Measurements from ENCODE around the gene ZNF57. TPM values are rescaled to one million over a fixed set of nuclear protein-coding genes. Genes with fewer than 3 reads are reported as not detected.
"Not testable (repeated sequence)": the region's sequence is repeated elsewhere in the genome, so short reads cannot be mapped to it uniquely, and the experiment has no call there.

ZNF57 gene
- total RNA-seq, 1 donor from 2014 or later: 3.2 TPM

DNA sequence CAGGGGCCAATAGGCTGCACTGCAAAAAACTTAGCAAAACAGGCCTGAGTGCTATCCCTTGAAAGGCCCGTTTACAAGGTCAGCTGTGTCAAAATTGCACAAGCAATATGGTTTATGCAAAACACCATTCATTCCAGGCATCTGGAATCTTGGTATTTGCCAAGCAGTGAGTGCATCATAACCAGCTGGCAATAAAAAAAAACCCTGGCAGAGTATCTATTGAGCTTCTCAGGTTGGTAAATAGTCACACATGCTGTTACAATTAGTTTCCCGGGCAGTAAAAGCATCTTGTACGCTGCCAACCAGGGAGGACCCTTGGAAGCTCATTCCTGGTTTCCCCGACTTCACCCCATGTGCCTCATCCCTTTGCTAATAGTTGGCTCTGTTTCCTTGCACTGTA is 22.8 kb downstream of the ZNF57 start:
- intact Hi-C loops (cut with micrococcal nuclease): no loop called here

DNA sequence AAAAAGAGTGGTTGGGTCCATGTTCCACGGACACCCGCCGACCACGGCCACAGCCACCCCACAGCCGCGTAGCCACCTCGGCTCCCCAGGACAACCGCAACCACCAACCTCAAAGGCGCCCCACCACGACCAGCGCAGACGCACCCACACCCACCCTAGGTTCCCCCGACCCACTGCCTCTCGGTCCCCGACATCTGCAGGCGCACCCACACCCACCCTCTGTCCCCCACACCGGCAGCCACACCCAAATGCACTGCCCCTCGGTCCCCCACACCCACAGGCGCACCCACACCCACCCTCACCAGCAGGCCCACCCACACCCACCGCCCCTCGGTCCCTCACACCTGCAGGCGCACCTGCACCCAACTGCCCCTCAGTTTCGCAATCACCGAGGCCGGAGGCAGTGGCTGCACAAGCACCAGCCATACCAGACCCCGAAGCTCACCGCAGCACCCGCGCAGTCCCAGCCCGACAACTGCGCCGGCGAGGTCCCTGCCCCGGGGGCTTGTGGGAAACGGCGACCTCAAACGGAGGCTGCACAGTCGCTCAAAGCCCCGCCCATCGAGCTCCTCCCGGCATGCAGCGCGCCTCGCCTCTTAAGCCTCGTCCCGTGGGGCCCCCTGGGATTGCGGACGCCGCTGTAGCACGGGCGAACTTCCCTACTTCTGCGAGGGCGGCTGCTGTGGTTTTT is 25.8 kb downstream of the ZNF57 start:
- intact Hi-C loops (cut with micrococcal nuclease): no loop called here

More for the DNA sequence above, 22.8 kb downstream of the ZNF57 start:
- no peaks in the 10 kb centered on the region for H3K27me3 ChIP-seq (ENCODE audit: low read depth)
- peaks cover 9% of the 10 kb centered on the region for H3K4me1 ChIP-seq
- H3K27ac ChIP-seq (replicated peaks): no peak overlapping the region
- no peaks in the 10 kb centered on the region for H3K9me3 ChIP-seq (replicated peaks)
- DNase-seq: no peak
- no peak for TF ChIP-seq CTCF (IDR thresholded peaks at IDR 0.05; ENCODE audit: borderline replicate concordance)
- H3K36me3 ChIP-seq: peaks cover 16% of the 10 kb centered on the region
- no peak overlapping the region for H3K4me3 ChIP-seq

GRCh38 chr19:2927032-2927430 is 26.3 kb downstream of the ZNF57 start:
- intact Hi-C loops (cut with micrococcal nuclease): no loop called here
- H3K4me3 ChIP-seq: no peak overlapping the region
- peaks cover 9% of the 10 kb centered on the region for H3K4me1 ChIP-seq
- no peaks in the 10 kb centered on the region for H3K27me3 ChIP-seq (ENCODE audit: low read depth)
- DNase-seq: no peak
- peaks cover 22% of the 10 kb centered on the region for H3K9me3 ChIP-seq (replicated peaks)
- H3K36me3 ChIP-seq: peaks cover 21% of the 10 kb centered on the region
- TF ChIP-seq CTCF (IDR thresholded peaks at IDR 0.05; ENCODE audit: borderline replicate concordance): no peak
- no peak overlapping the region for H3K27ac ChIP-seq (replicated peaks)

More for the DNA sequence above, 25.8 kb downstream of the ZNF57 start:
- H3K9me3 ChIP-seq (replicated peaks): peaks cover 17% of the 10 kb centered on the region
- no peak for TF ChIP-seq CTCF (IDR thresholded peaks at IDR 0.05; ENCODE audit: borderline replicate concordance)
- H3K4me1 ChIP-seq: peaks cover 9% of the 10 kb centered on the region
- DNase-seq: no peak
- H3K27ac ChIP-seq (replicated peaks): no peak overlapping the region
- no peaks in the 10 kb centered on the region for H3K27me3 ChIP-seq (ENCODE audit: low read depth)
- no peak overlapping the region for H3K4me3 ChIP-seq
- peaks cover 15% of the 10 kb centered on the region for H3K36me3 ChIP-seq

- no peak for DNase-seq
- Histone ChIP-seq H3K27ac (replicated peaks) (no peak overlapping the region), H3K4me3 (no peak overlapping the region), H3K9me3 (replicated peaks) (peaks cover 70% of the 10 kb centered on the region), H3K4me1 (no peaks in the 10 kb centered on the region), H3K27me3 (ENCODE audit: low read depth) (no peaks in the 10 kb centered on the region), H3K36me3 (peaks cover 84% of the 10 kb centered on the region)
- no peak for TF ChIP-seq CTCF (IDR thresholded peaks at IDR 0.05; ENCODE audit: borderline replicate concordance)
- intact Hi-C loops (cut with micrococcal nuclease): no loop called here
These were observed 32.8 kb downstream of the ZNF57 start for GRCh38 chr19:2933490-2933910.

DNA sequence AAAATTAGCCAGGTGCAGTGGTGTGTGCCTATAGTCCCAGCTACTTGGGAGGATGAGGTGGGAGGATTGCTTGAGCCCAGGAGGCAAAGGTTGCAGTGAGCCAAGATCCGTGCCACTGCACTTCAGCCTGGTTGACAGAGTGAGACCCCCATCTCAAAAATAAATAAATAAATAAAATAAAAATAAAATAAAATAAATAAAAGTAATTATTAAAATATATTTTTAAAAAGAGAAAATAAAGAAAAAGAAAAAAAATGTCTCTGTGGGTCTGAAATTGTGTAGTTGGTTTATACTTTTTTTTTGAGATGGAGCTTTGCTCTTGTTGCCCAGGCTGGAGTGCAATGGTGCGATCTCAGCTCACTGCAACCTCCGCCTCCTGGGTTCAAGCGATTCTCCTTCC is 35.1 kb downstream of the ZNF57 start:
- H3K27me3 ChIP-seq (ENCODE audit: low read depth); intact Hi-C loops (cut with micrococcal nuclease); H3K4me3 ChIP-seq; H3K4me1 ChIP-seq; DNase-seq; H3K27ac ChIP-seq (replicated peaks): not testable (repeated sequence)
- peaks cover 57% of the 10 kb centered on the region for H3K9me3 ChIP-seq (replicated peaks)
- H3K36me3 ChIP-seq: peaks cover 84% of the 10 kb centered on the region

- no peak overlapping the region for H3K27ac ChIP-seq (replicated peaks)
- H3K4me1 ChIP-seq: peaks cover 21% of the 10 kb centered on the region
- no peak for TF ChIP-seq CTCF (IDR thresholded peaks at IDR 0.05; ENCODE audit: borderline replicate concordance)
- H3K9me3 ChIP-seq (replicated peaks): no peaks in the 10 kb centered on the region
- H3K36me3 ChIP-seq: peaks cover 15% of the 10 kb centered on the region
- H3K27me3 ChIP-seq (ENCODE audit: low read depth): no peaks in the 10 kb centered on the region
- H3K4me3 ChIP-seq: no peak overlapping the region
- no peak for DNase-seq
- intact Hi-C loops (cut with micrococcal nuclease): no loop called here
These were observed 42.4 kb downstream of the ZNF57 start for GRCh38 chr19:2942928-2943640.
